GM23248 (cell line): Measurements from ENCODE around the gene NT5DC3.

Experiments
- EZH2 ChIP-seq: fragments of 200-600 bp; sonication (generic); IDR thresholded peaks from 2 replicates; pipeline ENCODE4 v1.6.1; 2018; ENCODE audit warnings: antibody characterized with exemption, mild to moderate bottlenecking; ENCODE audit not compliant: insufficient read depth, poor library complexity, severe bottlenecking
- EZH2phosphoT487 ChIP-seq: fragments of 200-600 bp; sonication (generic); IDR thresholded peaks from 2 replicates; pipeline ENCODE4 v1.6.1; 2018; ENCODE audit warnings: antibody characterized with exemption, moderate library complexity, mild to moderate bottlenecking, low read depth; ENCODE audit not compliant: insufficient read depth

GRCh38 chr12:103808239-103808880, 32.7 kb downstream of the NT5DC3 start:
- TF ChIP-seq EZH2phosphoT487 (no peak), EZH2 (no peak)
